H1 (cell line): ENCODE measurements around the gene DUOX1. TPM values are rescaled to one million over a fixed set of nuclear protein-coding genes. Genes with fewer than 3 reads are reported as not detected.

ENCODE experiments used
- EGR1 ChIP-seq: IDR thresholded peaks from 2 replicates; pipeline ENCODE4 v1.6.1; 2011; ENCODE audit warnings: low read depth, low read length, borderline replicate concordance
- EP300 ChIP-seq, 2 experiments: IDR thresholded peaks; 1 replicate in 1 of 2; 2 replicates in 1 of 2; pipeline ENCODE4 v1.6.1; 2011 to 2012; ENCODE audit warnings: low read depth in 2 of 2, low read length in 2 of 2, mild to moderate bottlenecking in 2 of 2, borderline replicate concordance in 1 of 2, inconsistent platforms in 1 of 2, moderate library complexity in 1 of 2
- EZH2 ChIP-seq: fragments of 200-600 bp; sonication (generic); IDR thresholded peaks from 2 replicates; pipeline ENCODE4 v1.7.1; 2012; ENCODE audit warnings: low read depth, mild to moderate bottlenecking, moderate library complexity, low read length, inconsistent platforms; ENCODE audit not compliant: severe bottlenecking
- GTF2F1 ChIP-seq: IDR thresholded peaks from 2 replicates; pipeline ENCODE4 v1.6.1; 2012; ENCODE audit warnings: low read depth, low read length, improper control_type of control experiment, borderline replicate concordance
- RBBP5 ChIP-seq: IDR thresholded peaks from 2 replicates; pipeline ENCODE4 v1.7.1; 2012; ENCODE audit warnings: low read depth, mild to moderate bottlenecking, inconsistent platforms, low read length, moderate library complexity, borderline replicate concordance
- SIN3A ChIP-seq, 2 experiments: IDR thresholded peaks in 1 of 2; conservative IDR thresholded peaks in 1 of 2; 2 replicates each; pipeline ENCODE4 v1.6.1; 2011 to 2012; ENCODE audit warnings: low read length in 2 of 2, improper control_type of control experiment in 1 of 2, low read depth in 1 of 2, mild to moderate bottlenecking in 1 of 2
- TCF12 ChIP-seq: IDR thresholded peaks from 2 replicates; pipeline ENCODE4 v1.6.1; 2011; ENCODE audit warnings: low read depth, mild to moderate bottlenecking, low read length
- polyA plus RNA-seq, 7 experiments: library from polyadenylated mRNA; depleted of rRNA in 3 of 7; stranded (reverse) in 5 of 7; unstranded in 2 of 7; fragments of >200 nt in 5 of 7; fragments of 200-250 nt in 2 of 7; gene quantifications; 1 replicate in 5 of 7; 2 replicates in 1 of 7; 4 replicates in 1 of 7; pipeline versions ENCODE4 v1.2.1 to v1.2.3, GENCODE V29; 2011 to 2013; ENCODE audit warnings: missing spikeins in 2 of 7, mixed read lengths in 2 of 7
- total RNA-seq: library from RNA; stranded (reverse); fragmentation: NEBNext Ultra II Directional; extraction: Animal tissue kit (Norgen Biotek cat#: 25700); gene quantifications from 2 replicates; pipeline ENCODE4 v1.2.1, GENCODE V29; 2021

Gene DUOX1
- total and polyA plus RNA-seq, 2 of the 8 experiments (the other 6 are each of a cell fraction or from before 2014, with no cell fraction given) = 0.84 to 1.4 TPM

DNA sequence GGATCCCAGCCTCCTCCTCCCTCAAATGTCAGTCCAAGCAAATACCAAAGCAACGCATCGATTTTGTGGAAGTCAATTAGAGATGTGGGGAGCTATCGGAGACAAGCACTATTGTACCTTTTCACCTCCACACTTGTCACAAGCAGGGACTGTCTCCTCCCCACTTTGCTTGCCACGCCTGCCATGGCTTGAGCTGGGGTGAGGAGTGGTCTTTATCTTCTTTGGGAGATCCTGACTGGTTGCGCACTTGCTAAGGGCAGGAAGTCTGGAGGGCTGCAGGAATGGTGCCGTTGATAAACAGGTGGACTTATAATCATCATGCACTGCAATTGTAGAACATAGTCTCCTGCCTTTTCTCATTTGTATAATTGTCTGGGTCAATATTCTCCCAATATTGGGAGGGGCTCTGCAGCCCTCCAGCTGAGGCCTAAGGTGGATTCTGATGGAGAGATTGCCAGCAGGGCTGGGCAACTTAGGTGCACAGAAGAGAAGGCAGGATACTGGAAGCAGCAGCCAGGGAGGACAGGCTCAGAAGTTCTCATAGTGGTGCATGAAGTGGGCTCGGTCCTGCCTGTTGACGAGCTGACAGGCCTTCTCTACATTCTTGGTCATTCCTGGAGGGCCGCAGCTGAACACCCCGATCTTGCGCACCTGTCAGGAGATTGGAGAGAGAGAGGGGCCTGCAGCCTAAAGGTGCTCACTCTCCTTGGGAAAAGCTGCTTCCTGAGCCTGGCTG lies 36.0 kb upstream of the DUOX1 start (continued):
- TF ChIP-seq SIN3A (conservative IDR thresholded peaks at IDR 0.05 in 1 of 2, IDR thresholded peaks at IDR 0.05 in 1 of 2; ENCODE audit: low read depth in 1 of 2, low read length in 2 of 2) (no peak), EGR1 (no peak), RBBP5 (no peak), TCF12 (no peak), GTF2F1 (no peak), EP300 (IDR thresholded peaks at IDR 0.05; ENCODE audit: borderline replicate concordance in 1 of 2, low read depth in 2 of 2, low read length in 2 of 2) (no peak), EZH2 (no peak)
